ENCODE results near the gene MBTPS1.

MBTPS1 gene

GRCh38 chr16:84058211-84058610 is 58.5 kb downstream of the MBTPS1 start:
- Histone ChIP-seq H3K27ac (ENCODE audit: low read depth, low read length) (no peak overlapping the region), H3K9me3 (ENCODE audit: control insufficient read depth in 1 of 2, low read length in 2 of 2) (no peaks in the 10 kb centered on the region), H3K4me1 (ENCODE audit: control insufficient read depth in 1 of 2, insufficient read depth in 2 of 2, low read length in 2 of 2) (no peaks in the 10 kb centered on the region), H3K9ac (ENCODE audit: low read depth in 1 of 2, low read length in 2 of 2) (no peak overlapping the region), H3K27me3 (ENCODE audit: control insufficient read depth in 1 of 2, insufficient read depth in 2 of 2, low read length in 2 of 2) (no peaks in the 10 kb centered on the region), H3K4me3 (ENCODE audit: low read depth in 1 of 2, low read length in 2 of 2) (no peak overlapping the region), H3K36me3 (ENCODE audit: control insufficient read depth in 1 of 2, insufficient read depth in 2 of 2, low read length in 2 of 2) (peaks cover 64 to 95% of the 10 kb centered on the region in 2 donors)

GRCh38 chr16:84056933-84057332 is 59.8 kb downstream of the MBTPS1 start:
- peaks cover 59 to 96% of the 10 kb centered on the region in 2 donors for H3K36me3 ChIP-seq (ENCODE audit: control insufficient read depth in 1 of 2, insufficient read depth in 2 of 2, low read length in 2 of 2)
- H3K4me3 ChIP-seq (ENCODE audit: low read depth in 1 of 2, low read length in 2 of 2), result no peak overlapping the region
- no peaks in the 10 kb centered on the region for H3K4me1 ChIP-seq (ENCODE audit: control insufficient read depth in 1 of 2, insufficient read depth in 2 of 2, low read length in 2 of 2)
- no peaks in the 10 kb centered on the region for H3K9me3 ChIP-seq (ENCODE audit: control insufficient read depth in 1 of 2, low read length in 2 of 2)
- H3K27me3 ChIP-seq (ENCODE audit: control insufficient read depth in 1 of 2, insufficient read depth in 2 of 2, low read length in 2 of 2), result no peaks in the 10 kb centered on the region
- no peak overlapping the region for H3K27ac ChIP-seq (ENCODE audit: low read depth, low read length)
- H3K9ac ChIP-seq (ENCODE audit: low read depth in 1 of 2, low read length in 2 of 2), result no peak overlapping the region

GRCh38 chr16:84055801-84056634 is 60.7 kb downstream of the MBTPS1 start:
- no peak overlapping the region for H3K4me3 ChIP-seq (ENCODE audit: low read depth in 1 of 2, low read length in 2 of 2)
- no peaks in the 10 kb centered on the region for H3K4me1 ChIP-seq (ENCODE audit: control insufficient read depth in 1 of 2, insufficient read depth in 2 of 2, low read length in 2 of 2)
- peaks cover 51 to 87% of the 10 kb centered on the region in 2 donors for H3K36me3 ChIP-seq (ENCODE audit: control insufficient read depth in 1 of 2, insufficient read depth in 2 of 2, low read length in 2 of 2)
- H3K9me3 ChIP-seq (ENCODE audit: control insufficient read depth in 1 of 2, low read length in 2 of 2), result no peaks in the 10 kb centered on the region
- no peak overlapping the region for H3K9ac ChIP-seq (ENCODE audit: low read depth in 1 of 2, low read length in 2 of 2)
- H3K27ac ChIP-seq (ENCODE audit: low read depth, low read length), result no peak overlapping the region
- no peaks in the 10 kb centered on the region for H3K27me3 ChIP-seq (ENCODE audit: control insufficient read depth in 1 of 2, insufficient read depth in 2 of 2, low read length in 2 of 2)

- Histone ChIP-seq H3K4me1 (ENCODE audit: control insufficient read depth in 1 of 2, insufficient read depth in 2 of 2, low read length in 2 of 2) (no peaks in the 10 kb centered on the region), H3K9ac (ENCODE audit: low read depth in 1 of 2, low read length in 2 of 2) (no peak overlapping the region), H3K4me3 (ENCODE audit: low read depth in 1 of 2, low read length in 2 of 2) (no peak overlapping the region), H3K36me3 (ENCODE audit: control insufficient read depth in 1 of 2, insufficient read depth in 2 of 2, low read length in 2 of 2) (peaks cover 51 to 86% of the 10 kb centered on the region in 2 donors), H3K27me3 (ENCODE audit: control insufficient read depth in 1 of 2, insufficient read depth in 2 of 2, low read length in 2 of 2) (no peaks in the 10 kb centered on the region), H3K9me3 (ENCODE audit: control insufficient read depth in 1 of 2, low read length in 2 of 2) (no peaks in the 10 kb centered on the region), H3K27ac (ENCODE audit: low read depth, low read length) (no peak overlapping the region)
Measured at GRCh38 chr16:84055366-84055765, 61.4 kb downstream of the MBTPS1 start.

GRCh38 chr16:84054916-84055315 is 61.8 kb downstream of the MBTPS1 start:
- Histone ChIP-seq H3K4me3 (ENCODE audit: low read depth in 1 of 2, low read length in 2 of 2) (no peak overlapping the region), H3K4me1 (ENCODE audit: control insufficient read depth in 1 of 2, insufficient read depth in 2 of 2, low read length in 2 of 2) (no peaks in the 10 kb centered on the region), H3K9ac (ENCODE audit: low read depth in 1 of 2, low read length in 2 of 2) (no peak overlapping the region), H3K27me3 (ENCODE audit: control insufficient read depth in 1 of 2, insufficient read depth in 2 of 2, low read length in 2 of 2) (no peaks in the 10 kb centered on the region), H3K36me3 (ENCODE audit: control insufficient read depth in 1 of 2, insufficient read depth in 2 of 2, low read length in 2 of 2) (peaks cover 51 to 86% of the 10 kb centered on the region in 2 donors), H3K9me3 (ENCODE audit: control insufficient read depth in 1 of 2, low read length in 2 of 2) (no peaks in the 10 kb centered on the region), H3K27ac (ENCODE audit: low read depth, low read length) (no peak overlapping the region)

- Histone ChIP-seq H3K36me3 (ENCODE audit: control insufficient read depth in 1 of 2, insufficient read depth in 2 of 2, low read length in 2 of 2) (peaks cover 47 to 84% of the 10 kb centered on the region in 2 donors), H3K27me3 (ENCODE audit: control insufficient read depth in 1 of 2, insufficient read depth in 2 of 2, low read length in 2 of 2) (no peaks in the 10 kb centered on the region), H3K27ac (ENCODE audit: low read depth, low read length) (no peak overlapping the region), H3K4me3 (ENCODE audit: low read depth in 1 of 2, low read length in 2 of 2) (no peak overlapping the region), H3K9ac (ENCODE audit: low read depth in 1 of 2, low read length in 2 of 2) (no peak overlapping the region), H3K9me3 (ENCODE audit: control insufficient read depth in 1 of 2, low read length in 2 of 2) (no peaks in the 10 kb centered on the region), H3K4me1 (ENCODE audit: control insufficient read depth in 1 of 2, insufficient read depth in 2 of 2, low read length in 2 of 2) (no peaks in the 10 kb centered on the region)
Measured at GRCh38 chr16:84054271-84054670, 62.5 kb downstream of the MBTPS1 start.

GRCh38 chr16:84053237-84053636 is 63.5 kb downstream of the MBTPS1 start:
- H3K4me1 ChIP-seq (ENCODE audit: control insufficient read depth in 1 of 2, insufficient read depth in 2 of 2, low read length in 2 of 2), result no peaks in the 10 kb centered on the region
- no peaks in the 10 kb centered on the region for H3K27me3 ChIP-seq (ENCODE audit: control insufficient read depth in 1 of 2, insufficient read depth in 2 of 2, low read length in 2 of 2)
- no peak overlapping the region for H3K27ac ChIP-seq (ENCODE audit: low read depth, low read length)
- no peak overlapping the region for H3K9ac ChIP-seq (ENCODE audit: low read depth in 1 of 2, low read length in 2 of 2)
- peaks cover 41 to 77% of the 10 kb centered on the region in 2 donors for H3K36me3 ChIP-seq (ENCODE audit: control insufficient read depth in 1 of 2, insufficient read depth in 2 of 2, low read length in 2 of 2)
- H3K9me3 ChIP-seq (ENCODE audit: control insufficient read depth in 1 of 2, low read length in 2 of 2), result no peaks in the 10 kb centered on the region
- H3K4me3 ChIP-seq (ENCODE audit: low read depth in 1 of 2, low read length in 2 of 2), result no peak overlapping the region

GRCh38 chr16:84052071-84052622 is 64.6 kb downstream of the MBTPS1 start:
- H3K36me3 ChIP-seq (ENCODE audit: control insufficient read depth in 1 of 2, insufficient read depth in 2 of 2, low read length in 2 of 2), result peaks cover 31 to 73% of the 10 kb centered on the region in 2 donors
- H3K4me1 ChIP-seq (ENCODE audit: control insufficient read depth in 1 of 2, insufficient read depth in 2 of 2, low read length in 2 of 2), result no peaks in the 10 kb centered on the region
- H3K27ac ChIP-seq (ENCODE audit: low read depth, low read length), result no peak overlapping the region

GRCh38 chr16:84050316-84050715 is 66.4 kb downstream of the MBTPS1 start:
- no peak overlapping the region for H3K9ac ChIP-seq (ENCODE audit: low read depth in 1 of 2, low read length in 2 of 2)
- no peak overlapping the region for H3K27ac ChIP-seq (ENCODE audit: low read depth, low read length)
- no peaks in the 10 kb centered on the region for H3K4me1 ChIP-seq (ENCODE audit: control insufficient read depth in 1 of 2, insufficient read depth in 2 of 2, low read length in 2 of 2)
- no peak overlapping the region for H3K4me3 ChIP-seq (ENCODE audit: low read depth in 1 of 2, low read length in 2 of 2)
- H3K9me3 ChIP-seq (ENCODE audit: control insufficient read depth in 1 of 2, low read length in 2 of 2), result no peaks in the 10 kb centered on the region
- H3K27me3 ChIP-seq (ENCODE audit: control insufficient read depth in 1 of 2, insufficient read depth in 2 of 2, low read length in 2 of 2), result no peaks in the 10 kb centered on the region
- peaks cover 15 to 55% of the 10 kb centered on the region in 2 donors for H3K36me3 ChIP-seq (ENCODE audit: control insufficient read depth in 1 of 2, insufficient read depth in 2 of 2, low read length in 2 of 2)

More at GRCh38 chr16:84052071-84052622, 64.6 kb downstream of the MBTPS1 start:
- no peaks in the 10 kb centered on the region for H3K9me3 ChIP-seq (ENCODE audit: control insufficient read depth in 1 of 2, low read length in 2 of 2)
- no peaks in the 10 kb centered on the region for H3K27me3 ChIP-seq (ENCODE audit: control insufficient read depth in 1 of 2, insufficient read depth in 2 of 2, low read length in 2 of 2)
- no peak overlapping the region for H3K4me3 ChIP-seq (ENCODE audit: low read depth in 1 of 2, low read length in 2 of 2)
- no peak overlapping the region for H3K9ac ChIP-seq (ENCODE audit: low read depth in 1 of 2, low read length in 2 of 2)

GRCh38 chr16:84049403-84050060 is 67.2 kb downstream of the MBTPS1 start:
- Histone ChIP-seq H3K27ac (ENCODE audit: low read depth, low read length) (no peak overlapping the region), H3K4me3 (ENCODE audit: low read depth in 1 of 2, low read length in 2 of 2) (no peak overlapping the region), H3K4me1 (ENCODE audit: control insufficient read depth in 1 of 2, insufficient read depth in 2 of 2, low read length in 2 of 2) (no peaks in the 10 kb centered on the region), H3K9me3 (ENCODE audit: control insufficient read depth in 1 of 2, low read length in 2 of 2) (no peaks in the 10 kb centered on the region), H3K9ac (ENCODE audit: low read depth in 1 of 2, low read length in 2 of 2) (no peak overlapping the region), H3K27me3 (ENCODE audit: control insufficient read depth in 1 of 2, insufficient read depth in 2 of 2, low read length in 2 of 2) (peaks cover 0 to under 1% of the 10 kb centered on the region in 2 donors), H3K36me3 (ENCODE audit: control insufficient read depth in 1 of 2, insufficient read depth in 2 of 2, low read length in 2 of 2) (peaks cover 8 to 47% of the 10 kb centered on the region in 2 donors)
